GM12874 (cell line): Measurements from ENCODE around the gene RABL3.

ENCODE experiments used
- TF ChIP-seq, protein P1 (sequence below): IDR thresholded peaks from 2 replicates; pipeline ENCODE4 v1.5.1; 2011; ENCODE audit warnings: low read depth, mild to moderate bottlenecking, control low read depth, low read length, moderate library complexity; ENCODE audit not compliant: insufficient read depth

Gene RABL3

GRCh38 chr3:120661945-120662344 is 80.4 kb downstream of the RABL3 start:
- TF ChIP-seq, protein P1, sequence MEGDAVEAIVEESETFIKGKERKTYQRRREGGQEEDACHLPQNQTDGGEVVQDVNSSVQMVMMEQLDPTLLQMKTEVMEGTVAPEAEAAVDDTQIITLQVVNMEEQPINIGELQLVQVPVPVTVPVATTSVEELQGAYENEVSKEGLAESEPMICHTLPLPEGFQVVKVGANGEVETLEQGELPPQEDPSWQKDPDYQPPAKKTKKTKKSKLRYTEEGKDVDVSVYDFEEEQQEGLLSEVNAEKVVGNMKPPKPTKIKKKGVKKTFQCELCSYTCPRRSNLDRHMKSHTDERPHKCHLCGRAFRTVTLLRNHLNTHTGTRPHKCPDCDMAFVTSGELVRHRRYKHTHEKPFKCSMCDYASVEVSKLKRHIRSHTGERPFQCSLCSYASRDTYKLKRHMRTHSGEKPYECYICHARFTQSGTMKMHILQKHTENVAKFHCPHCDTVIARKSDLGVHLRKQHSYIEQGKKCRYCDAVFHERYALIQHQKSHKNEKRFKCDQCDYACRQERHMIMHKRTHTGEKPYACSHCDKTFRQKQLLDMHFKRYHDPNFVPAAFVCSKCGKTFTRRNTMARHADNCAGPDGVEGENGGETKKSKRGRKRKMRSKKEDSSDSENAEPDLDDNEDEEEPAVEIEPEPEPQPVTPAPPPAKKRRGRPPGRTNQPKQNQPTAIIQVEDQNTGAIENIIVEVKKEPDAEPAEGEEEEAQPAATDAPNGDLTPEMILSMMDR = no peak

DNA sequence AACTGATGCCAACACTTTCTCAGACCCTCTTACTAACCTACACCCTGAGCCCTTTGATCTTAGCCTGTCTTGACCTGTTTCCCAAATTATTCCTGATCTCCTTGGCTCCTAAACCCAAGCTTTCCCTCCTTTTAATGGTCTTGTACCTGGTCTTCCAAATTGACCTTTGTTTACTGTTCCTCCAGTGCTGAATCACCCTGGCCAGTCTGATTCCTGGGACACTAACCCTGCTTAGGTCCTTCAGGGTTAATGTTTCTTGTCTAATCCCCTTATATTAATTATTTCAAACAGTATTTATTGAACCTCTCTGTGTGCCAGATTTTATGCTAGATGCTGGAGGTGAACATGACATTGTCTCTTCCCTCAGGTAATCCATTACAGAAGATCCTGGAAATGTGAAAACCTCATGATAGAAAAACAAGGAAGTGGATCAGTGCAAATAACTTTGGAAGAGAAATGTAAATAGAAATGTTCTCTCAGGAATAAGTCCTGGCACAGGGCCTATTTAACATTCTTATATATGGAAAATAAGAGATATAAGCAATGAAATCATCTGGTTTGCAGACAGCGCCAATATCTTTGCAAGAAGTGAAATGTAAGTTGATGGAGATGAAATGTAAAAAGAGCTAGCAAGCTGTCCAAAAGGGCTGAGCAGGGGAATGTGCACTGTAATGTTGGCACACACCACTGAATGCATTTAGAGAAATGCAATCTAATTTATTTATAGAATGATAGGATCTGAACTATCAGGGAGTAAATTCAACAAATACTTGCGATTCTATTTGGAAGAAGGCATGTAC is 81.0 kb downstream of the RABL3 start:
- TF ChIP-seq, protein P1 = no peak

- TF ChIP-seq, protein P1 = no peak
These were observed 82.5 kb downstream of the RABL3 start for GRCh38 chr3:120659834-120660233.

DNA sequence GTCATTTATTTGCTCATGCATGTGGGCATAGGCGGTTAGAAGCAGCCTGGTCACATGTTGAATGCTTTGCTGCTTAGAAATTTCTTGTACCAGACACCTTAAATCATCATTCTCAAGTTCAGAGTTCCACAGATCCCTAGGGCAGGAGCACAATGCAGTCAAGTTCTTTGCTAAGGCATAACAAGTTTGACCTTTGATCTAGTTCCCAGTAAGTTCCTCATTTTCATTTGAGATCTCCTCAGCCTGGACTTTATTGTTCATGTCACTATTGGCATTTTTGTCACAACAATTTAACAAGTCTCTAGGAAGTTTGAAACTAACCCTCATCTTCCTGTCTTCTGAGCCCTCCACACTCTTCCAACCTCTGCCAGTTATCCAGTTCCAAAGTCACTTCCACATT is 83.0 kb downstream of the RABL3 start:
- TF ChIP-seq, protein P1 = no peak

DNA sequence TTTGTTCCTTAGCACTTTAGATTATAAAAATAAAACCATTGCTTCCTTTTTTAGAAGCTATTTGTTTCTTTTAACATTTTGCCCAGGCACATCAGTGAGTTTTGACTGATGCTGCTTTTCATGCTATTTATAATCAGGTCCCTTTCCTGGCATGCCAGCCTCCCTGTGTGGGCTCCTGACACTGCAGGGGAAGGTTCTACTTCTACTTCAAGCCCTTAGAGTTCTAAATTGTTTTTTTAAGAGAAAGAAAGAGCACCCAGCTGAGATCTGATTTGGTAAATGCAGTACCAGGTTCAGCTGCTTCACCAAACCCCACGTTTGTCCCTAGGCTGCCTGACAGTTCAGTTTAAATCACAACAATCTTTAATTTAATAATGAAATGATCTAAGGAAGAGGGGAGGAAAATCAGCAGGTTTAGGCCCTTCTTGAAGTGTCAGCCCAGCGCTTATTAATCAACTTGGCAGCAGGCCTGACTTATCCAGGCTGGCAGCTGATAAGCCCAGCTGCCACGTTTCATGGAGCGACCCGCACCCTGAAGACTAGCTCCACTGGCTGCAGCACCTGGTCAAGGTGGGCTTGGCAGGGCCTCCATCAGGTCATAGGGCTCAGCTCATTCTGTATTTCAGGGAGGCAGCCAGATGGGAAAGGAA is 89.3 kb downstream of the RABL3 start:
- TF ChIP-seq, protein P1 = no peak

DNA sequence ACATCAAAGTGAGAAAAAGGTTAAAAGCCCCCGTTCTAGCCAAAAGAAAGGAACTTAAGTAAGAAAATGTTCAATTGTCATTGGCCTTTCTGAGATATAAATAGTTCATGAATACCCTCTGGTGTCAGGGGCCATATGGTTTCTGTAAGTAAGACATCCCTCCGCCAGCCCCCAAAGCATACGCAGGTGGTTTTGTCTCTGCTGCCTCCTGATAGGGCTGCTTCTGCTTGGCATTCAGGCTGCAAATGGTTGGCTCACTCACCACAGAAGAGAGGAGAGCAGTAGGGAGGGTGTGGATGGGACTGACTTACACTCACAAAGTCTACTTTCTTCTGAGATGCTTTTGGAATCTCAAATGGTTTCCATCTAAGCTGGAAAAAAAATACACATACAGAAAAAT is 90.0 kb downstream of the RABL3 start:
- TF ChIP-seq, protein P1 = no peak

- TF ChIP-seq, protein P1 = no peak
These were observed 92.0 kb downstream of the RABL3 start for GRCh38 chr3:120650311-120650710.
